Stomach (tissue), 4 donors: ENCODE measurements around the gene EN1.

ENCODE experiments used
- CTCF ChIP-seq, 7 experiments: fragments of 450-650 bp in 4 of 7; fragments of 200-600 bp in 3 of 7; sonication (generic) in 3 of 7; IDR thresholded peaks; one replicate each; pipeline ENCODE4 v1.5.1; 2016 to 2019; ENCODE audit warnings: antibody characterized with exemption in 7 of 7, control low read depth in 2 of 7, mild to moderate bottlenecking in 1 of 7
- EP300 ChIP-seq: sonication (generic); formaldehyde crosslinking; IDR thresholded peaks from one replicate; pipeline ENCODE4 v1.6.1; 2017; ENCODE audit warnings: antibody characterized with exemption
- POLR2A ChIP-seq, 4 donors: fragments of 450-650 bp; IDR thresholded peaks; one replicate each; pipeline ENCODE4 v1.6.1; 2016; ENCODE audit warnings: antibody characterized with exemption in 4 of 4, control low read depth in 2 of 4, mild to moderate bottlenecking in 1 of 4, moderate library complexity in 1 of 4
- POLR2AphosphoS5 ChIP-seq, 3 donors: sonication (generic); formaldehyde crosslinking; IDR thresholded peaks; one replicate each; pipeline ENCODE4 v1.6.1; 2016; ENCODE audit warnings: antibody characterized with exemption in 3 of 3

- TF ChIP-seq CTCF (IDR thresholded peaks at IDR 0.05) (no peak), EP300 (no peak), POLR2A (IDR thresholded peaks at IDR 0.05) (no peak), POLR2AphosphoS5 (IDR thresholded peaks at IDR 0.05) (no peak)
Measured at GRCh38 chr2:118835746-118836410, 11.6 kb downstream of the EN1 start.
